PC-9 (cell line): ENCODE data around the gene MAGI3. TPM values are rescaled to one million over a fixed set of nuclear protein-coding genes. Genes with fewer than 3 reads are reported as not detected.

Source experiments
- BruUV-seq: library from RNA; stranded (reverse); fragments of 400-500 nt; replicated peaks from 2 replicates; lab custom pipeline; 2021; lab: Mats Ljungman, UMichigan
- CTCF ChIA-PET: fragments of 300-600 bp; sonication (Branson Sonifier 250); formaldehyde crosslinking; loops from one replicate; lab custom pipeline; 2022; ENCODE audit warnings: antibody characterized with exemption; lab: Charles Lee
- POLR2A ChIA-PET: fragments of 300-600 bp; sonication (Branson Sonifier 250); formaldehyde crosslinking; loops from one replicate; lab custom pipeline; 2022; ENCODE audit warnings: antibody characterized with exemption; ENCODE audit not compliant: unreplicated experiment; lab: Charles Lee
- DNase-seq, 2 experiments: peaks; one replicate each; pipeline versions ENCODE4 v3.0.0 to v3.0.0-alpha.2; 2015 to 2022; ENCODE audit warnings: mixed read lengths in 1 of 2
- H2AFZ ChIP-seq: fragments of 200-600 bp; sonication (generic); 2 replicates; pipeline ENCODE4 v1.8.1; 2017; ENCODE audit warnings: antibody characterized with exemption
- H3F3A ChIP-seq: fragments of 200-600 bp; sonication (generic); 2 replicates; pipeline ENCODE4 v1.8.1; 2017; ENCODE audit warnings: antibody characterized with exemption, mild to moderate bottlenecking, low read depth; ENCODE audit not compliant: insufficient read depth
- H3K27ac ChIP-seq: fragments of 200-600 bp; sonication (generic); 2 replicates; pipeline ENCODE4 v1.6.1; 2016; ENCODE audit warnings: mixed run types
- H3K27me3 ChIP-seq: fragments of 200-600 bp; sonication (generic); 2 replicates; pipeline ENCODE4 v1.6.1; 2016; ENCODE audit warnings: low read depth, mixed run types; ENCODE audit not compliant: insufficient read depth
- H3K36me3 ChIP-seq: fragments of 200-600 bp; sonication (generic); 2 replicates; pipeline ENCODE4 v1.6.1; 2016; ENCODE audit warnings: low read depth, mixed run types
- H3K4me1 ChIP-seq: fragments of 200-600 bp; sonication (generic); replicated peaks from 2 replicates; pipeline ENCODE4 v1.6.1; 2016; ENCODE audit warnings: mixed run types; ENCODE audit not compliant: insufficient read depth
- H3K4me2 ChIP-seq: fragments of 200-600 bp; sonication (generic); 2 replicates; pipeline ENCODE4 v1.6.1; 2017; ENCODE audit warnings: mixed run types
- H3K4me3 ChIP-seq: fragments of 200-600 bp; sonication (generic); 2 replicates; pipeline ENCODE4 v1.6.1; 2016; ENCODE audit warnings: mixed run types
- H3K79me2 ChIP-seq: fragments of 200-600 bp; sonication (generic); 2 replicates; pipeline ENCODE4 v1.6.1; 2017; ENCODE audit warnings: low read depth, mixed run types
- H3K9me2 ChIP-seq: fragments of 200-600 bp; sonication (generic); 2 replicates; pipeline ENCODE4 v1.8.1; 2017; ENCODE audit warnings: mild to moderate bottlenecking; ENCODE audit not compliant: insufficient read depth
- H3K9me3 ChIP-seq: fragments of 200-600 bp; sonication (generic); 2 replicates; pipeline ENCODE4 v1.8.1; 2016; ENCODE audit warnings: low read depth; ENCODE audit not compliant: insufficient read depth
- H4K20me1 ChIP-seq: fragments of 200-600 bp; sonication (generic); 2 replicates; pipeline ENCODE4 v1.8.1; 2017; ENCODE audit not compliant: insufficient read depth
- CTCF ChIP-seq: fragments of 200-600 bp; sonication (generic); conservative IDR thresholded peaks from 2 replicates; pipeline ENCODE4 v1.6.1; 2017; ENCODE audit warnings: mixed run types, antibody characterized with exemption, mild to moderate bottlenecking, moderate library complexity
- EZH2 ChIP-seq: fragments of 200-600 bp; sonication (generic); IDR thresholded peaks from 2 replicates; pipeline ENCODE4 v1.8.0; 2017; ENCODE audit warnings: antibody characterized with exemption, low read depth
- intact Hi-C: fragments of 100-400 bp; cut with micrococcal nuclease; formaldehyde crosslinking; loops from one replicate; pipeline ENCODE4 v1.10.0; 2022; ENCODE audit not compliant: unreplicated experiment
- total RNA-seq: library from RNA; stranded (reverse); gene quantifications from 2 replicates; pipeline ENCODE4 v1.2.3, GENCODE V29; 2021

Gene MAGI3
- total RNA-seq, 1 experiment from 2014 or later: 17.3 TPM

GRCh38 chr1:113434874-113435175 lies 44.5 kb downstream of the MAGI3 start:
- Histone ChIP-seq H3K36me3 (no peaks in the 10 kb centered on the region), H3K27me3 (no peaks in the 10 kb centered on the region), H3K9me3 (no peaks in the 10 kb centered on the region), H3K9me2 (no peaks in the 10 kb centered on the region), H3K79me2 (no peaks in the 10 kb centered on the region), H3K4me2 (no peak overlapping the region), H3K4me3 (no peak overlapping the region), H2AFZ (no peak overlapping the region), H3K27ac (no peak overlapping the region), H3F3A (0 out of 2 replicates have a peak, but pooled peaks cover 5% of the 10 kb centered on the region), H4K20me1 (no peaks in the 10 kb centered on the region), H3K4me1 (no peaks in the 10 kb centered on the region)
- DNase-seq: no peak
- no TSS peak for BruUV-seq
- ChIA-PET CTCF (no interaction called here), POLR2A (no interaction called here)
- intact Hi-C loops: no loop called here
- TF ChIP-seq EZH2 (no peak), CTCF (no peak)

DNA sequence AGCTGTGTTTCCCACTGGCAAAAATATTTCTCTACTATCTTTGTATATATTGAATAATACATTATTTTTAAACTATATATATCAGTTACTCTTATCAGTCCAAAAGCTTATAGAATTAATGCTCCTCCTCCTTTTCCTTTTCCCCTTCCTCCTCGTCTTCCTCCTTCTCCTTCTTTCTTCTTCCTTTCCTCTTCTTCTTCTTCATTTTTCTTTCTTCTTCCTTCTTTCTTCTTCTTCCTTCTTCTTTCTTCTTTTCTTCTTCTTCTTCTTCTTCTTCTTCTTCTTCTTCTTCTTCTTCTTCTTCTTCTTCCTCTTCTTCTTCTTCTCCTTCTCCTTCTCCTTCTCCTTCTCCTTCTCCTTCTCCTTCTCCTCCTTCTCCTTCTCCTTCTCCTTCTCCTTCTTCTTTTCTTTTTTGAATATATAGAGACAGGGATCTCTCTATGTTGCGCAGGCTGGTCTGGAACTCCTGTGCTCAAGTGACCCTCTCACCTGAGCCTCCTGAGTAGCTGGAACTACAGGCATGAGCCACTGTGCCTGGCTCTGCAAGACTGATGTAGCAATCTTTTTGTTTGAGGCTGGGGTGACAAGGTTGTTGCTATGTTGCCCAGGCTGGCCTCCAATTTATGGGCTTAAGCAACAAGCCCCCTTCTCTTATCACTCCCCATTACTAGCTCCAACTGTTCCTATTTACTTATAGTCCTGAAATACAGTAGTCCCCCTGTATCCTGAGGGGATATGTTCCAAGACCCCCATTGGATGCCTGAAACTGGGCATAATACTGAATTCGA lies 47.4 kb downstream of the MAGI3 start:
- no TSS peak for BruUV-seq
- CTCF ChIA-PET: no interaction called here
- no peak for TF ChIP-seq CTCF
- no peak for TF ChIP-seq EZH2
- no peak for DNase-seq
- H3K27me3 ChIP-seq: no peaks in the 10 kb centered on the region
- H3K4me1 ChIP-seq: no peaks in the 10 kb centered on the region
- no peak overlapping the region for H3K27ac ChIP-seq
- H3K4me2 ChIP-seq: no peak overlapping the region
- H3K9me3 ChIP-seq: no peaks in the 10 kb centered on the region
- H3K9me2 ChIP-seq: no peaks in the 10 kb centered on the region
- POLR2A ChIA-PET: no interaction called here
- H3F3A ChIP-seq: 0 out of 2 replicates have a peak, but pooled peaks cover 5% of the 10 kb centered on the region
- no peaks in the 10 kb centered on the region for H4K20me1 ChIP-seq
- no peaks in the 10 kb centered on the region for H3K79me2 ChIP-seq
- H2AFZ ChIP-seq: no peak overlapping the region
- intact Hi-C loops: no loop called here
- H3K36me3 ChIP-seq: no peaks in the 10 kb centered on the region
- H3K4me3 ChIP-seq: no peak overlapping the region

- H3K9me3 ChIP-seq: no peaks in the 10 kb centered on the region
- no peak overlapping the region for H3K27ac ChIP-seq
- no peaks in the 10 kb centered on the region for H3K27me3 ChIP-seq
- no TSS peak for BruUV-seq
- TF ChIP-seq EZH2 (no peak), CTCF (no peak)
- CTCF ChIA-PET: no interaction called here
- no peak for DNase-seq
- no peaks in the 10 kb centered on the region for H3F3A ChIP-seq
- H3K36me3 ChIP-seq: no peaks in the 10 kb centered on the region
- H3K79me2 ChIP-seq: no peaks in the 10 kb centered on the region
- no peak overlapping the region for H2AFZ ChIP-seq
- H3K4me2 ChIP-seq: no peak overlapping the region
- H3K4me3 ChIP-seq: no peak overlapping the region
- H4K20me1 ChIP-seq: no peaks in the 10 kb centered on the region
- POLR2A ChIA-PET: no interaction called here
- no peaks in the 10 kb centered on the region for H3K4me1 ChIP-seq
- H3K9me2 ChIP-seq: no peaks in the 10 kb centered on the region
- intact Hi-C loops: no loop called here
Observed at GRCh38 chr1:113438505-113439276, 48.4 kb downstream of the MAGI3 start.
